ENCODE measurements around the gene HSF2.

- TF ChIP-seq CTCF (IDR thresholded peaks at IDR 0.05) (no peak), POLR2AphosphoS5 (IDR thresholded peaks at IDR 0.05) (no peak), POLR2A (IDR thresholded peaks at IDR 0.05; ENCODE audit: low read depth) (no peak)
These were observed 10.5 kb upstream of the HSF2 start for GRCh38 chr6:122388945-122389344.

All from esophagus muscularis mucosa (tissue), 3 donors.